NCI-H226 (cell line): ENCODE data around the gene IGSF8.
"Not testable (repeated sequence)": the region's sequence is repeated elsewhere in the genome, so short reads cannot be mapped to it uniquely, and the experiment has no call there.

Experiments used
- DNase-seq: peaks from one replicate; pipeline ENCODE4 v3.0.0-alpha.2; 2015

Gene IGSF8

GRCh38 chr1:160097911-160098851 is at the start of gene IGSF8:
IGSF8 (minus strand) TSS chr1:160098619; CDS start chr1:160098472, 147 bp downstream.
- DNase-seq: peak; percentile 63

GRCh38 chr1:160148121-160148520 is 49.7 kb upstream of the IGSF8 start:
- no peak for DNase-seq

- no peak for DNase-seq
Observed at GRCh38 chr1:160146107-160146506, 47.7 kb upstream of the IGSF8 start.

- DNase-seq: no peak
Observed at GRCh38 chr1:160144921-160145320, 46.5 kb upstream of the IGSF8 start.

DNA sequence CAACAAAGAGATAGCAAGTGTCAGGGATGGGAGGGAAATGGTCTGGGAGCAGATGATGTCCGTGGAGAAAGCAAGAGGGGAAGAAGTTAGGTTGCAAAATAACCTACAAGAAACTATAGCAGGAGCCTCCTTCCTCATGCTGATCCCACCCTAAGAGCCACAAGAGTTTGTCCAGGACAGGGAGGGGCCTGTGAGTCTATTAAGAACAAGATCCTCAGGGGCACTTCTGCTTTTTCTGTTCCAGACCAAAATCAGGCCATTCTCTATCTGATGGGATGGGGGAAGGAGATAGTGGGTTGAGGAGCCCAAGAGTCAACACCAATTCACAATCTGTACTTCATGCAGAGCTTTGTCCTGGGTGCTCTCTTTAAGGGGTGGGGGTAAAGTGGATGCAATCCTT is 45.3 kb upstream of the IGSF8 start:
- DNase-seq: no peak

GRCh38 chr1:160139840-160140239 is 41.4 kb upstream of the IGSF8 start:
- DNase-seq: no peak

DNA sequence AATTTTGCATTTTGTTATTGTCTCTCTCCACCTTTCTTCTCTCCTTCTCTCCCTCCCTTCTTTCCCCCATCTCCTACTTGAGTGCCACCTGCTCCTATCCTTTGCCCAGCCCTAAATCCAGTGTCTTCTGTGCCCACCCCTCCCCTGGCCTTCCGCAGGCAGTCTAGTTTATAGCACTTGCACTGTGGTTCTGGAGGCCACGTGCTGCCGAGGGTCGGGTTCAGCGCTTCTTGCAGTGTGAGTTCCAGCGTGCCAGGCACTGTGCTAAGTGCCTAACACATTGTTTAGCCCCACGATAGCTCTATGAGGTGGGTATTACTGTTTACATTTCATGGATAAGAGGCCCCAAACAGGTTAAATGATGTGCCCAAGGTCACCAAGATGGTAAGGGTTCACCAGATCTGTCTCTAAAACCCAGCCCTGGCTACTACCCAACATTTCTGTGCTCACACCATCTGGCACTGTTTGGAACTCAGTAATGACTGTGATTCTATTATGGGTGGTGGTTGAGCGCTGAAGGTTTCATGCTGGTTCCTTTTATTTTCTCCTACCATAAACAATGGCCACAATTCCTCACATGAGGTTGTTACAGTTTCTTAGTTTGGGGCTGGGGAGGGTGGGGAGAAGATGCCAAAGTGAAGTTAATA is 38.9 kb upstream of the IGSF8 start:
- no peak for DNase-seq

DNA sequence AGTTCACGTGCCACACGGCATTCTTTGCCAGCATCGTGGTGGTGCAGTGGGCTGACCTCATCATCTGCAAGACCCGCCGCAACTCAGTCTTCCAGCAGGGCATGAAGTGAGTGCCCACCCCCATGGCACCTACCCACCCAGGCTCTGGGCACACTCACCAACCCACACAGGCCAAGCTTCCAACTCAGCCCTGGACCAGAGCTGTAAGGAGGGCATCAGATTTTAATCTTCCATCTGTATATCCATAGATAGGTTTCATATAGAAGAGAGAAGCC is 38.4 kb upstream of the IGSF8 start:
- no peak for DNase-seq

DNA sequence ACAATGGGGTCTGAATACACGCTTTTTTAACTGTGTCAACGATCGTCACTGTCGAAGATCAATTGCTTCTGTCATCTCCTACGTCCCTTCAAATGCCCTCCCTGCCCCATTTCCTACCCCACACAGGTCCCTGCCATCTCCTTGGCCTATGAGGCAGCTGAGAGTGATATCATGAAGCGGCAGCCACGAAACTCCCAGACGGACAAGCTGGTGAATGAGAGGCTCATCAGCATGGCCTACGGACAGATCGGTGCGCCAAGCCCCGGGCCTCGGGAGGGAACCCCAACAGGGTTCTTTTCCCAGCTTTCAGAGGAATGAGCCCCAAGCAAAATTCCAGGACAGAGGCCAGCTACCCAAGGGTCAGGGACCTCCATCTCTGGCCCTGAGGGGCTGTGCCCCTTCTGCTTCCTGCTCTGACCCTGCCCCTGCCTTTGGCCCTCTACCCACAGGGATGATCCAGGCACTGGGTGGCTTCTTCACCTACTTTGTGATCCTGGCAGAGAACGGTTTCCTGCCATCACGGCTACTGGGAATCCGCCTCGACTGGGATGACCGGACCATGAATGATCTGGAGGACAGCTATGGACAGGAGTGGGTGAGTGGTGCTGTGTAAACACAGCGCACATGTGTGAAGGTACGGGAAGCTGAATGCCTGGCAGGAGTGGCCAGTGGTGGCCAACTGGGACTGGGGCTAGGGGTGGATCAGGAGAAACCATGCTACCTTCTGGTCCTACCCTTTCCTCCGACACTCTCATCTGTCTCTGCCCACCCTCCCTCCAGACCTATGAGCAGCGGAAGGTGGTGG is 37.9 kb upstream of the IGSF8 start:
- no peak for DNase-seq

- no peak for DNase-seq
Observed at GRCh38 chr1:160134791-160135572, 36.6 kb upstream of the IGSF8 start.

DNA sequence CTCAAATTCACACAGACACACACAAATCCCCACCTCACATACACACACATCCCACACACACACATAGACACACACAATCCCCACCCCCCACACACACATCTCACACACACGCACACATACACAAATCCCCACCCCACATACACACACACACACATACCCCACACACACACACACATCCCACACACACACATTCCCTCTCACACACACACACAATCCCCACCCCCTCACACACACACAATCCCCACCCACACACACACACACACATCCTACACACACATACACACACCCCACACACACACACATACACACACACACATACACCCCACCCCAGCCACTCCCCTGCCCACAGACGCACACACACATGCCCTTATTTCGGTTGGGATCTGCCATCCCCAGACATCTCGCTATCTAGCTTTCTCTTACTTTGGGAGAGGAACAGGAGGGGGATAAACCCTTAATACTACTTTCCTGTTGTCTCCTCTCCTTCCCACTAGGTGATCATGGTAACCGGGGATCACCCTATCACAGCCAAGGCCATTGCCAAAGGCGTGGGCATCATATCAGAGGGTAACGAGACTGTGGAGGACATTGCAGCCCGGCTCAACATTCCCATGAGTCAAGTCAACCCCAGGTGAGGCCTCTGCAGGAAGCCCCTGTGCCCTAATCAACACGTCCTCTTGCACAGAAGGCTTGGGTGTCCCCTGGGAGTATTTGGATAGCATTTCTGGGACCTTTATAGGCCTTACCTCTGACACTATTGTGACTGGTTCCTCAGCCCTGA is 35.8 kb upstream of the IGSF8 start:
- DNase-seq: no peak

GRCh38 chr1:160131803-160132565 is 33.6 kb upstream of the IGSF8 start:
- DNase-seq: no peak

DNA sequence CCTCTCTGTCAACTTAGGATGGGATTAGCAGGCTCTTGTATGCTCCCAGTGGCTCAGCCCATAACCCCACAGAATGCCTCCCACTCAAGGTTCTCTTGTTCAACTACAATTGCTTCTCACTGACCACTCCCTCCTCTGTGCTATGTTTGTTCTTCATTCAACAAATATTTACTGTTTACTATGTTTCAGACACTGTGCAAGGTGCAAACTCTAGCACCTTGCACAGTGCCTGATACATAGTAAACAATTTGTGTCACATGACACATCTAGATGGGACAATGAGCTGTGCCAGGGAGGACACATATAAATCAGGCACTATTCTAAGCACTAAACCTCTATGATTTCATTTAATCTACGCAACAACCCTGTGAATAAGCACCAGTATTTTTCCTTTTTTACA is 32.5 kb upstream of the IGSF8 start:
- no peak for DNase-seq

DNA sequence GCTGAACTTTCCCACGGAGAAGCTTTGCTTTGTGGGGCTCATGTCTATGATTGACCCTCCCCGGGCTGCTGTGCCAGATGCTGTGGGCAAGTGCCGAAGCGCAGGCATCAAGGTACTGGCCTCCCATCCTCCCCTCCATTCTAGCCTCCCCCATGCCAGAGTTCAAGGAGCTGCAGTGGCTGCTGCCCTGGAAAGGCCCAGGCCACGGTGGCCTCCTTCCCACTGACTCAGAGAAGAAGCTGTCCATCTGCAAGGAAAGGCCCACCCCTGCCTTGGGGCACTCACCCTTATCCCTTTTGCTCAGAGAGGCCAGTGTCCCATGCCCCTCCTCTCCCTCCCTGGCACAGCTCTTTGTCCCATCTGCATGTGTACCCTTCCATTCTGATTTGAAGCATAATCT is 32.1 kb upstream of the IGSF8 start:
- no peak for DNase-seq

DNA sequence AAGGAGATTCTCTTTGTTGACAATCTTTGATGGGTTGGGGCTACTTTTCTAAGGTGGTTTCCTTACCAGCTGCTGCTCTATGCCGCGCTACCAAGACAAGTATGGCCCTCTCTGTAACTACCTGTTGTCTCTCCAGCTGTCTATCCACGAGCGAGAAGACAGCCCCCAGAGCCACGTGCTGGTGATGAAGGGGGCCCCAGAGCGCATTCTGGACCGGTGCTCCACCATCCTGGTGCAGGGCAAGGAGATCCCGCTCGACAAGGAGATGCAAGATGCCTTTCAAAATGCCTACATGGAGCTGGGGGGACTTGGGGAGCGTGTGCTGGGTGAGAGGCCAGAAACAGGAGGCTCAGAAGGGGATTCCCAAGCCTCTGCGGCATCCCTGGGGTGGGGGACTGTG is 31.5 kb upstream of the IGSF8 start:
- DNase-seq: no peak

GRCh38 chr1:160129558-160129957 is 31.1 kb upstream of the IGSF8 start:
- DNase-seq: no peak

DNA sequence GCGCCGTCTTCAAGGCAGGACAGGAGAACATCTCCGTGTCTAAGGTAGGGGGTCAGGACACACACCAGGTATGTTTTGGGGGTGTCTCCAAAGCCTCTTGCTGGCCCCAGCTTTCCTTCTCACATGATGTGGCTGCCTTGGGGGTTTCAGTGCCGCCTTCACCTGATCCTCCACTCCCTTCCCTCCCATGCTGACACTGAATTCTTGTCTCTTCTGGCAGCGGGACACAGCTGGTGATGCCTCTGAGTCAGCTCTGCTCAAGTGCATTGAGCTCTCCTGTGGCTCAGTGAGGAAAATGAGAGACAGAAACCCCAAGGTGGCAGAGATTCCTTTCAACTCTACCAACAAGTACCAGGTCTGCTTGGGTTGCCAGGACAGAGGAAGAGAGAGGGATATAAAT is 30.6 kb upstream of the IGSF8 start:
- DNase-seq: peak; percentile 28

- no peak for DNase-seq
Observed at GRCh38 chr1:160128636-160129035, 30.2 kb upstream of the IGSF8 start.

GRCh38 chr1:160127865-160128523 is 29.6 kb upstream of the IGSF8 start:
- DNase-seq: no peak

DNA sequence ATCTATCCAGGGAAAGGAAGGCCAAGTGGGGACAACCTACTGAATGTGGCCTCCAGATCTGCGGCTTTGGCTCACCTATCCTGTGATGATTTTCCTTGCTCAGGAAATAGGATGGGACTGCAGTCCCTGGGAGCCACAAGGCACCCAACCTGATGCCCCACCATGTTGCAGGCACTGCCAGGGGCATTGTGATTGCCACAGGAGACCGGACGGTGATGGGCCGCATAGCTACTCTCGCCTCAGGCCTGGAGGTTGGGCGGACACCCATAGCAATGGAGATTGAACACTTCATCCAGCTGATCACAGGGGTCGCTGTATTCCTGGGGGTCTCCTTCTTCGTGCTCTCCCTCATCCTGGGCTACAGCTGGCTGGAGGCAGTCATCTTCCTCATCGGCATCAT is 29.0 kb upstream of the IGSF8 start:
- DNase-seq: no peak

- not testable (repeated sequence) for DNase-seq
Observed at GRCh38 chr1:160126342-160126741, 27.9 kb upstream of the IGSF8 start.
